Nephron (organoid): ENCODE data around the gene FAM114A1.
"Not testable (repeated sequence)": the region's sequence is repeated elsewhere in the genome, so short reads cannot be mapped to it uniquely, and the experiment has no call there.

ENCODE experiments used
- H3K27ac Mint-ChIP-seq, 3 experiments: 2 replicates each; pipeline ENCODE4 v1.8.0; 2020; ENCODE audit warnings: mixed read lengths in 3 of 3, mild to moderate bottlenecking in 2 of 3, moderate library complexity in 1 of 3
- H3K27me3 Mint-ChIP-seq: 2 replicates; pipeline ENCODE4 v1.8.0; 2021; ENCODE audit warnings: low read depth, mild to moderate bottlenecking, moderate library complexity, mixed read lengths
- H3K36me3 Mint-ChIP-seq: 2 replicates; pipeline ENCODE4 v1.8.0; 2020; ENCODE audit warnings: low read depth, mixed read lengths
- H3K4me1 Mint-ChIP-seq: 2 replicates; pipeline ENCODE4 v1.8.0; 2020; ENCODE audit warnings: mixed read lengths
- H3K4me3 Mint-ChIP-seq, 3 experiments: 2 replicates each; pipeline ENCODE4 v1.8.0; 2020; ENCODE audit warnings: mild to moderate bottlenecking in 3 of 3, mixed read lengths in 3 of 3, moderate library complexity in 2 of 3
- H3K9me3 Mint-ChIP-seq: 2 replicates; pipeline ENCODE4 v1.8.0; 2020; ENCODE audit warnings: mixed read lengths
- TF ChIP-seq, protein P1 (sequence below), 3 experiments: fragments of 200-600 bp; sonication (generic); IDR thresholded peaks; one replicate each; pipeline ENCODE4 v1.5.0; 2021; ENCODE audit warnings: antibody characterized with exemption in 3 of 3; ENCODE audit not compliant: unreplicated experiment in 3 of 3

FAM114A1 gene

DNA sequence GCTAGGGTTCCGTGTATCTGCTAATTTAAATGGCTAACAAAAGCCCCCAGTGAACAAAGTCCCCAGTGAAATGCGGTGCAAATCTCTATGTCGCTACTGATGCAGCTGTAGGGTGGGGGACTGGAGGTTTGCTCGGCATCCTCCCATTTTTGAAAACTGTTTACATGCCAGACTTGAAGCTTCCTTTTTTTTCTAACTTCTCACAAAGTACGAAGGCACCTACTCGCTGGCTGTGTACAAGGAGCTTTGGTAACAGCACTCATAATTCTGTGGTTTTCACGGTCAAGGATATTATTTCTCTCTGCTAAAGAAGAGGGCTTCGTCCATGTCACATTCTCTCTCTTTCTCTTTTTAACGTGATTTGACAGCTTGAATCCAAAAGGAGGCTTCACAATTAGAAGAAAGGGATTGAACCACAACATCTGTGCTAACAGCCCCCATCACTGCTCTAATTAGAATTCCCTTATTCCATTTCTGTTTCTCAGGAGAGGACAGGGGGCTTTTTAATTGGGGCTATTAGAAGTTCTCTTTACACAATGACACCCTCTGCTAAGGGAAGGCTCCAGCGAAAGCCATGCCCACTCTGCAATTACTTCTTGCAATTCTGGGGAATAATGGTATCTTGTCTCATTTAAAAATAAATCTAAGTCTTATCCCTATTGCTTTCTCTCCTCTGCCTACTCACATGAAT lies 117.9 kb downstream of the FAM114A1 start:
- Mint-ChIP-seq H3K4me1 (peaks cover 20% of the 10 kb centered on the region), H3K27ac (no peak overlapping the region), H3K36me3 (no peaks in the 10 kb centered on the region), H3K9me3 (no peaks in the 10 kb centered on the region), H3K4me3 (no peak overlapping the region), H3K27me3 (no peaks in the 10 kb centered on the region)
- TF ChIP-seq, protein P1, sequence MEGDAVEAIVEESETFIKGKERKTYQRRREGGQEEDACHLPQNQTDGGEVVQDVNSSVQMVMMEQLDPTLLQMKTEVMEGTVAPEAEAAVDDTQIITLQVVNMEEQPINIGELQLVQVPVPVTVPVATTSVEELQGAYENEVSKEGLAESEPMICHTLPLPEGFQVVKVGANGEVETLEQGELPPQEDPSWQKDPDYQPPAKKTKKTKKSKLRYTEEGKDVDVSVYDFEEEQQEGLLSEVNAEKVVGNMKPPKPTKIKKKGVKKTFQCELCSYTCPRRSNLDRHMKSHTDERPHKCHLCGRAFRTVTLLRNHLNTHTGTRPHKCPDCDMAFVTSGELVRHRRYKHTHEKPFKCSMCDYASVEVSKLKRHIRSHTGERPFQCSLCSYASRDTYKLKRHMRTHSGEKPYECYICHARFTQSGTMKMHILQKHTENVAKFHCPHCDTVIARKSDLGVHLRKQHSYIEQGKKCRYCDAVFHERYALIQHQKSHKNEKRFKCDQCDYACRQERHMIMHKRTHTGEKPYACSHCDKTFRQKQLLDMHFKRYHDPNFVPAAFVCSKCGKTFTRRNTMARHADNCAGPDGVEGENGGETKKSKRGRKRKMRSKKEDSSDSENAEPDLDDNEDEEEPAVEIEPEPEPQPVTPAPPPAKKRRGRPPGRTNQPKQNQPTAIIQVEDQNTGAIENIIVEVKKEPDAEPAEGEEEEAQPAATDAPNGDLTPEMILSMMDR (IDR thresholded peaks at IDR 0.05; ENCODE audit: unreplicated experiment in 3 of 3), result no peak

DNA sequence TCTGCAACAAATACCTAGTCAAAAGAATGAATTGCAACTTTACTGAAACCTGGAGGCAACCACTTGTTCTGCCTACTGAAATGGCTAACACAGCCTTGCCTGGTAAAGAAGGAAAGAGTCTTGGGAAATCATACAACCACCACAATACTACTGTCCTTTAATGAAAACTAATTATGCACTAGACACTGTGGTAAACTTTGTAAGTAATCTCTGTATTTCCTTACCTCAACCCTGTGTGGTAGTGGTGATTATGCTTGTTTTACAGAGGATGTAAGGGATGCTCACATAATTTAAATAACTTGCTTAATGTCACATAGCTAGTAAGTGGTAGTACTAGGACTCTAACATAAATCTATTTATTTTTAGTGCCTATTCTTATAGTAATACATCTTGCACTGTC lies 119.9 kb downstream of the FAM114A1 start:
- Mint-ChIP-seq H3K36me3 (no peaks in the 10 kb centered on the region), H3K27me3 (no peaks in the 10 kb centered on the region), H3K9me3 (no peaks in the 10 kb centered on the region), H3K27ac (no peak overlapping the region), H3K4me1 (peaks cover 16% of the 10 kb centered on the region), H3K4me3 (no peak overlapping the region)
- TF ChIP-seq, protein P1 (IDR thresholded peaks at IDR 0.05; ENCODE audit: unreplicated experiment in 3 of 3), result no peak

DNA sequence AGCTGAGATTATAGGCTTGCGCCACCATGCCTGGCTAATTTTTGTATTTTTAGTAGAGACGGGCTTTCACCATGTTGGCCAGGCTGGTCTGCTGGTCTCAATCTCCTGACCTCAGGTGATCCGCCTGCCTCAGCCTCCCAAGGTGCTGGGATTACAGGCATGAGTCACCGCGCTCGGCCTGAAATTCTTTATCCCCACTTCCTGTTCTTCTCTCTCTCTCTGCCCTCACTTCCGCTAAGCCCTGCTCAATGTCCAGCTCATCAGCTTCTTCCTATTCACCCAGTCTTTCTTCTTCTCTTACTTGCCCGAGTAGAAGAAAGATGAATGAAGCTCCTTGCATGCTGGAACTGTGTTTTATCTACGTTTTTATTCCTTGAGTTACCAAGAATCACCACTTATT lies 120.7 kb downstream of the FAM114A1 start:
- peaks cover 15% of the 10 kb centered on the region for H3K4me1 Mint-ChIP-seq
- not testable (repeated sequence) for H3K36me3 Mint-ChIP-seq, H3K4me3 Mint-ChIP-seq, H3K27me3 Mint-ChIP-seq, H3K27ac Mint-ChIP-seq, H3K9me3 Mint-ChIP-seq

DNA sequence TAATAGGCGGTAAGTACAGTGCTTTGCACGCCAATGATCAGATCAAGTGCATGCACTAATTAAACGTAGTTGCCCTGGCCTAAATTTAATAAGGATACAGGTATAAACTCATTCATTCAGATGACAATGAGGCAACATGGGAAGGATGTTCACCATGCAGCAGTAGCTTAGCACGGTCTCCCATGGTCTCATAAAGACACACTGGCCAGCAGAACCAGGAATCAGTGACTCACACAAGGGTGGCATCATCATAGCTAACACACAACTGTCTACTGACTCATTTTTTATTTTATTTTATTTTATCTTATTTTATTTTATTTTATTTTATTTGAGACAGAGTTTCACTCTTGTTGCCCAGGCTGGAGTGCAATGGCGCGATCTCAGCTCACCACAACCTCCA lies 121.9 kb downstream of the FAM114A1 start:
- Mint-ChIP-seq H3K36me3 (no peaks in the 10 kb centered on the region), H3K27ac (no peak overlapping the region), H3K27me3 (no peaks in the 10 kb centered on the region), H3K9me3 (no peaks in the 10 kb centered on the region), H3K4me3 (no peak overlapping the region), H3K4me1 (peaks cover 7% of the 10 kb centered on the region)
- TF ChIP-seq, protein P1 (IDR thresholded peaks at IDR 0.05; ENCODE audit: unreplicated experiment in 3 of 3), result no peak

DNA sequence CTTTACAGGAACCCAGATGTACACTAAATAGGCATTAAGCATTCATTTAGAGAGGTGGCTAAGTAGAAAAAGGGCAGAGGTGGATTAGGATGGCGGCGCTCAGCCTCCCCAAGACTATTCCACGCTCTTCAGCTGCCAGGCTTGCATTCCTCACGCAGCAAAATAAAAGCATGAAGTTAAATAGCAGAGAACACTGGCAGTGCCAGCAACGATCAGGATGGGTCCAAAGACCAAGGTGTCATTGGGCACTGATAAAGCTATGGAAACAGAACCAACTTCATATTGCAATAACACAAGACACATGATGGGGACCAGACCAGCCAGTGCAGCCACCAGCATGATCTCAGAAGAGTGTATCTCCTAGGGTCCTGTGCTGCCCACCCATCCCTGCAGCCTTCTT lies 122.6 kb downstream of the FAM114A1 start:
- peaks cover 5% of the 10 kb centered on the region for H3K4me1 Mint-ChIP-seq
- H3K9me3 Mint-ChIP-seq, result no peaks in the 10 kb centered on the region
- no peaks in the 10 kb centered on the region for H3K36me3 Mint-ChIP-seq
- TF ChIP-seq, protein P1 (IDR thresholded peaks at IDR 0.05; ENCODE audit: unreplicated experiment in 3 of 3), result no peak
- H3K27ac Mint-ChIP-seq, result no peak overlapping the region
- H3K4me3 Mint-ChIP-seq, result no peak overlapping the region
- H3K27me3 Mint-ChIP-seq, result no peaks in the 10 kb centered on the region

DNA sequence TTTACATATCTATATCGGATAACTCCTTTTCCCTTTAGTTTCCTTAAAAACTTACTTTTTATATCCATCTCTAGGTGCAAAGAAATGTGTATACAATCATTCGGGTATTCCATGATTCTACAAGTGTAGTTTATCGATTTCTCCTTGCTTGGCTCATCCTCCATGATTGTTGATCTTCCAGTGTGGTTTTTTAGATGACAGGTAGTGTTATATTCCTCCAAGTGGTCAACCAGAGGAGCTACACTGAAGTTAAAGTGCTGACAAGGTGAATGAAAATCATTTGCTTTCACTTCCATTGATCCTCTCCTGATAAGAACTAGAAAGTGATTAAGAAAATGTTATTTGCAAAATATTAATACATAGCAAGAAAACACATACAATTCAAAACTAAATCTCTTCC lies 126.1 kb downstream of the FAM114A1 start:
- TF ChIP-seq, protein P1 (IDR thresholded peaks at IDR 0.05; ENCODE audit: unreplicated experiment in 3 of 3), result no peak
- H3K4me1 Mint-ChIP-seq, result no peaks in the 10 kb centered on the region
- H3K4me3 Mint-ChIP-seq, result no peak overlapping the region
- no peak overlapping the region for H3K27ac Mint-ChIP-seq
- H3K27me3 Mint-ChIP-seq, result no peaks in the 10 kb centered on the region
- H3K36me3 Mint-ChIP-seq, result no peaks in the 10 kb centered on the region
- peaks cover 2% of the 10 kb centered on the region for H3K9me3 Mint-ChIP-seq
